GM19351 (cell line): ENCODE data around the gene CSTPP1.

ENCODE experiments used
- ATAC-seq: cut with Tn5 transposase; IDR thresholded peaks from one replicate; pipeline ENCODE4 v1.9.1; 2021; ENCODE audit warnings: mild to moderate bottlenecking, moderate library complexity; ENCODE audit not compliant: unreplicated experiment

CSTPP1 gene

GRCh38 chr11:47176328-47177228 is 240.0 kb downstream of the CSTPP1 start, which contains the start of gene ARFGAP2:
ARFGAP2 (minus strand) TSS chr11:47176879; CDS start chr11:47176853, 26 bp downstream.
- ATAC-seq: peak; percentile 85

GRCh38 chr11:47177229-47177845 is 240.8 kb downstream of the CSTPP1 start:
- ATAC-seq: peak; percentile 45

GRCh38 chr11:47177846-47178245 is 241.3 kb downstream of the CSTPP1 start:
- no peak for ATAC-seq

- no peak for ATAC-seq
Measured at GRCh38 chr11:47178316-47178715, 241.8 kb downstream of the CSTPP1 start.

- ATAC-seq: no peak
Measured at GRCh38 chr11:47178737-47179654, 242.4 kb downstream of the CSTPP1 start.

- ATAC-seq: peak; percentile 42
Measured at GRCh38 chr11:47179655-47179991, 243.1 kb downstream of the CSTPP1 start.

GRCh38 chr11:47180006-47180787 is 243.6 kb downstream of the CSTPP1 start:
- no peak for ATAC-seq

- ATAC-seq: no peak
Measured at GRCh38 chr11:47181271-47181670, 244.7 kb downstream of the CSTPP1 start.

GRCh38 chr11:47182380-47182779 is 245.8 kb downstream of the CSTPP1 start:
- no peak for ATAC-seq

GRCh38 chr11:47183031-47183856 is 246.7 kb downstream of the CSTPP1 start:
- ATAC-seq: no peak

- ATAC-seq: no peak
Measured at GRCh38 chr11:47183969-47184368, 247.4 kb downstream of the CSTPP1 start.

- ATAC-seq: no peak
Measured at GRCh38 chr11:47184711-47185304, 248.2 kb downstream of the CSTPP1 start.

GRCh38 chr11:47185305-47186075 is 248.9 kb downstream of the CSTPP1 start:
- ATAC-seq: peak; percentile 14

GRCh38 chr11:47186076-47186699 is 249.6 kb downstream of the CSTPP1 start, which contains the start of gene PACSIN3:
PACSIN3 (minus strand) TSS chr11:47186434; CDS start chr11:47182727, 3,707 bp downstream.
- ATAC-seq: peak; percentile 60

- peak; percentile 41 for ATAC-seq
Measured at GRCh38 chr11:47186700-47187695, 250.4 kb downstream of the CSTPP1 start.

- no peak for ATAC-seq
Measured at GRCh38 chr11:47187723-47188122, 251.2 kb downstream of the CSTPP1 start.

- ATAC-seq: no peak
Measured at GRCh38 chr11:47188259-47188658, 251.7 kb downstream of the CSTPP1 start.
